DOHH2 (cell line): ENCODE results near the gene PTPRCAP.

Experiments
- H3F3A ChIP-seq: fragments of 200-600 bp; sonication (generic), shearing (Covaris generic); 2 replicates; pipeline ENCODE4 v1.6.0; 2016; ENCODE audit warnings: antibody characterized with exemption, mild to moderate bottlenecking; ENCODE audit not compliant: control insufficient read depth, insufficient read depth
- H3K27ac ChIP-seq: fragments of 200-600 bp; sonication (generic); 2 replicates; pipeline ENCODE4 v1.5.1; 2014; ENCODE audit warnings: low read depth, mild to moderate bottlenecking, low read length, moderate library complexity
- H3K27me3 ChIP-seq: fragments of 200-600 bp; sonication (generic); 2 replicates; pipeline ENCODE4 v1.6.1; 2014; ENCODE audit warnings: mild to moderate bottlenecking, low read length, mixed read lengths; ENCODE audit not compliant: control insufficient read depth
- H3K36me3 ChIP-seq: fragments of 200-600 bp; sonication (generic); 2 replicates; pipeline ENCODE4 v1.6.1; 2014; ENCODE audit warnings: mild to moderate bottlenecking, low read length, moderate library complexity, mixed read lengths; ENCODE audit not compliant: control insufficient read depth
- H3K4me1 ChIP-seq: fragments of 200-600 bp; sonication (generic); 2 replicates; pipeline ENCODE4 v1.6.1; 2014; ENCODE audit warnings: mild to moderate bottlenecking, low read length, mixed read lengths; ENCODE audit not compliant: control insufficient read depth
- H3K4me2 ChIP-seq: fragments of 200-600 bp; sonication (generic); 2 replicates; pipeline ENCODE4 v1.6.0; 2014; ENCODE audit warnings: mild to moderate bottlenecking, low read length, moderate library complexity
- H3K4me3 ChIP-seq: fragments of 200-600 bp; sonication (generic); 2 replicates; pipeline ENCODE4 v1.5.1; 2014; ENCODE audit warnings: mild to moderate bottlenecking, low read length, mixed read lengths
- H3K79me2 ChIP-seq: fragments of 200-600 bp; sonication (generic); 2 replicates; pipeline ENCODE4 v1.6.1; 2014; ENCODE audit warnings: mild to moderate bottlenecking, low read length, mixed read lengths; ENCODE audit not compliant: control insufficient read depth
- H3K9me2 ChIP-seq: fragments of 200-600 bp; sonication (generic); replicated peaks from 2 replicates; pipeline ENCODE4 v1.6.1; 2014; ENCODE audit warnings: mild to moderate bottlenecking, low read length, mixed read lengths; ENCODE audit not compliant: control insufficient read depth
- H3K9me3 ChIP-seq: fragments of 200-600 bp; sonication (generic); 2 replicates; pipeline ENCODE4 v1.6.1; 2014; ENCODE audit warnings: antibody characterized with exemption, low read length, mixed read lengths; ENCODE audit not compliant: control insufficient read depth, insufficient read depth
- H4K20me1 ChIP-seq: fragments of 200-600 bp; sonication (generic); 2 replicates; pipeline ENCODE4 v1.6.0; 2014; ENCODE audit warnings: low read depth, mild to moderate bottlenecking, antibody characterized with exemption, low read length, moderate library complexity; ENCODE audit not compliant: control insufficient read depth, insufficient read depth
- EZH2phosphoT487 ChIP-seq: fragments of 200-600 bp; sonication (generic); IDR thresholded peaks from 2 replicates; pipeline ENCODE4 v1.6.1; 2017; ENCODE audit warnings: borderline replicate concordance, mild to moderate bottlenecking, antibody characterized with exemption, low read length, moderate library complexity, mixed read lengths
- TF ChIP-seq, protein P1 (sequence below): fragments of 200-600 bp; sonication (generic); IDR thresholded peaks from one replicate; pipeline ENCODE4 v1.5.1; 2014; ENCODE audit warnings: antibody characterized with exemption, mild to moderate bottlenecking, low read depth, low read length; ENCODE audit not compliant: poor library complexity, severe bottlenecking

PTPRCAP gene

DNA sequence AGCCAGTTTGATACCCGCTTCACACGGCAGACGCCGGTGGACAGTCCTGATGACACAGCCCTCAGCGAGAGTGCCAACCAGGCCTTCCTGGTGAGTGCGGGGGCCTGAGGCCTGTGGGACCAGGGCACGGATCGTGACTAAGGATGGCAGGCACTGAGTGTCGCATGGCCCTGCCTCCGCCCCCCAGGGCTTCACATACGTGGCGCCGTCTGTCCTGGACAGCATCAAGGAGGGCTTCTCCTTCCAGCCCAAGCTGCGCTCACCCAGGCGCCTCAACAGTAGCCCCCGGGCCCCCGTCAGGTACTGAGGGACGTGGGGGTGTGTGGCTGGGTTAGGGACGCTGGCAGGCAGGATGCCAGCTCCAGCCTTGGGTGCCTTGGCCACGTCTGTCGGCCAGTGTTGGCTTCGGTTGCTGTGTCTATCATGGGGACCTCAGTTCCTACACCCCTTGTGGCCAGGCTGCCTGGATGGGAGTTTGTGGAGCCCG lies 3.0 kb downstream of the PTPRCAP start:
- Histone ChIP-seq H3K4me1 (peaks cover 55% of the 10 kb centered on the region), H4K20me1 (peaks cover 12% of the 10 kb centered on the region; the same call in 1 of the 2 replicates), H3K4me3 (peak overlapping the region; percentile 90), H3K27ac (peak overlapping the region; percentile 97), H3K27me3 (no peaks in the 10 kb centered on the region), H3K9me3 (no peaks in the 10 kb centered on the region), H3F3A (peaks cover 36% of the 10 kb centered on the region), H3K36me3 (peaks cover 91% of the 10 kb centered on the region), H3K9me2 (no peaks in the 10 kb centered on the region), H3K79me2 (peaks cover 71% of the 10 kb centered on the region), H3K4me2 (peak overlapping the region; percentile 94)
- TF ChIP-seq, protein P1, sequence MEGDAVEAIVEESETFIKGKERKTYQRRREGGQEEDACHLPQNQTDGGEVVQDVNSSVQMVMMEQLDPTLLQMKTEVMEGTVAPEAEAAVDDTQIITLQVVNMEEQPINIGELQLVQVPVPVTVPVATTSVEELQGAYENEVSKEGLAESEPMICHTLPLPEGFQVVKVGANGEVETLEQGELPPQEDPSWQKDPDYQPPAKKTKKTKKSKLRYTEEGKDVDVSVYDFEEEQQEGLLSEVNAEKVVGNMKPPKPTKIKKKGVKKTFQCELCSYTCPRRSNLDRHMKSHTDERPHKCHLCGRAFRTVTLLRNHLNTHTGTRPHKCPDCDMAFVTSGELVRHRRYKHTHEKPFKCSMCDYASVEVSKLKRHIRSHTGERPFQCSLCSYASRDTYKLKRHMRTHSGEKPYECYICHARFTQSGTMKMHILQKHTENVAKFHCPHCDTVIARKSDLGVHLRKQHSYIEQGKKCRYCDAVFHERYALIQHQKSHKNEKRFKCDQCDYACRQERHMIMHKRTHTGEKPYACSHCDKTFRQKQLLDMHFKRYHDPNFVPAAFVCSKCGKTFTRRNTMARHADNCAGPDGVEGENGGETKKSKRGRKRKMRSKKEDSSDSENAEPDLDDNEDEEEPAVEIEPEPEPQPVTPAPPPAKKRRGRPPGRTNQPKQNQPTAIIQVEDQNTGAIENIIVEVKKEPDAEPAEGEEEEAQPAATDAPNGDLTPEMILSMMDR, result no peak
- TF ChIP-seq EZH2phosphoT487, result no peak

DNA sequence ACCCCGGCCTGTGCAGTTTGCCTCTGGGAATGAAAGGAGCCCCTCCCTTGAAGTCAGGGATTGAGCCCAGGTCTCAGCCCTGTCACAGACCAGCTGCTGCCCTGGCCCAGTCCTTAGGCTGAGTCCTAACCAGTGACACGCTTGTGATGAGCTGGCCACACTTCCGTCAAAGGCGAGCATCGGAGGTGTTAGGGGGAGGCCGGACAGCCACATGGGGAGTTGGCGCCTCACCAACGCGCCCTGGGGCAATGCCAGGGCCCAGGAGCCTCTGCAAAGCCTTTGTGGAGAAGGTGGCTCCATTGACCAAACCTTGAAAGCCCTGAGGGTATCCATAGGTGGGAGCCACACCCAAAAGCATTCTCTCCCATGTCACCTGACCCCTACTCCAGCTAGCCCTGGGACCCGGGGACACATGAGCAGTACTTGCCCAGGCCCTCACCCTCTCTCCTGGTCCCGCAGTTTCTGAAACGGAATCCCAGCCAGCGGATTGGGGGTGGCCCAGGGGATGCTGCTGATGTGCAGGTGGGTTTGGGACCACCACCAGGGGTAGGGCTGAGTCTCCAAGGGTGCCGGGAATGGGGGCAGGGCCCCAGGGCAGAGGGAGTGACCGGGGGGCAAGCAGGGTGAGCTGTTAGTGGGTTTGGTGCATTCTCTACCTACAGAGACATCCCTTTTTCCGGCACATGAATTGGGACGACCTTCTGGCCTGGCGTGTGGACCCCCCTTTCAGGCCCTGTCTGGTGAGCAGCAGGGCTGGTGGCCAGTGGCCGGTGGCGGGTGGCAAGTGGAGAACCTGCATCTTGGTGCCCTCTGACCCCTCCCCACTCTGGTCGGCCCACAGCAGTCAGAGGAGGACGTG lies 3.7 kb downstream of the PTPRCAP start:
- H3F3A ChIP-seq, result peaks cover 36% of the 10 kb centered on the region

DNA sequence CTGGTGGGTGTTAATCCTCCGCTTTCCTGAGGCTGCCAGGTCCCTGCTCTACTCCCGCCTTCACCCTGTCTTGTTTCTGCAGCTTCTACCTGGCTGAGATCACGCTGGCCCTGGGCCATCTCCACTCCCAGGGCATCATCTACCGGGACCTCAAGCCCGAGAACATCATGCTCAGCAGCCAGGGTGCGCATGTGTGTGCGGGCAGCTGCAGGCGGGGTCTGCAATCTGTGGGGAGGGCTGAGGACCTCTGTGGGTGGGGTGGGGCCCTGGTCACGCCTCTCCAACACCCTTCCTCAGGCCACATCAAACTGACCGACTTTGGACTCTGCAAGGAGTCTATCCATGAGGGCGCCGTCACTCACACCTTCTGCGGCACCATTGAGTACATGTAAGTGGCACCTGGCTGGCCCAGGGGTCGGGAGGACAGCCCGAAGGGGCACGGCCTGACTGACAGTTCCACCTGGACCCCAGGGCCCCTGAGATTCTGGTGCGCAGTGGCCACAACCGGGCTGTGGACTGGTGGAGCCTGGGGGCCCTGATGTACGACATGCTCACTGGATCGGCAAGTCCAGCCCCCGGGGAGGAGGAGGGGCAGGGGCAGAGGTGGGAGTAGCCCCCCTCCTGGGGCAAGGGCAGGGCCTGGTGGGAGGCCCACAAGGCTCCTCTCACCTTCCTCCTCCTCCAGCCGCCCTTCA lies 4.7 kb downstream of the PTPRCAP start:
- no peak overlapping the region for H3K27ac ChIP-seq
- peaks cover 34% of the 10 kb centered on the region for H3F3A ChIP-seq
- peaks cover 46% of the 10 kb centered on the region for H3K4me1 ChIP-seq
- no peaks in the 10 kb centered on the region for H3K9me3 ChIP-seq
- H4K20me1 ChIP-seq, result peaks cover 12% of the 10 kb centered on the region; the same call in 1 of the 2 replicates
- H3K27me3 ChIP-seq, result no peaks in the 10 kb centered on the region
- no peak for TF ChIP-seq EZH2phosphoT487
- TF ChIP-seq, protein P1, result no peak
- peaks cover 78% of the 10 kb centered on the region for H3K36me3 ChIP-seq
- 0 out of 2 replicates have a peak overlapping the region, but pooled peaks have one; percentile 94 for H3K4me2 ChIP-seq
- peaks cover 66% of the 10 kb centered on the region for H3K79me2 ChIP-seq
- H3K4me3 ChIP-seq, result no peak overlapping the region
- no peaks in the 10 kb centered on the region for H3K9me2 ChIP-seq

More for the DNA sequence above, 3.7 kb downstream of the PTPRCAP start:
- no peaks in the 10 kb centered on the region for H3K9me2 ChIP-seq
- peaks cover 12% of the 10 kb centered on the region; the same call in 1 of the 2 replicates for H4K20me1 ChIP-seq
- peaks cover 54% of the 10 kb centered on the region for H3K4me1 ChIP-seq
- peak overlapping the region; percentile 97; the same call in 1 of the 2 replicates for H3K27ac ChIP-seq
- no peaks in the 10 kb centered on the region for H3K9me3 ChIP-seq
- H3K4me2 ChIP-seq, result peak overlapping the region; percentile 94
- H3K79me2 ChIP-seq, result peaks cover 71% of the 10 kb centered on the region
- no peaks in the 10 kb centered on the region for H3K27me3 ChIP-seq
- TF ChIP-seq, protein P1, result no peak
- no peak for TF ChIP-seq EZH2phosphoT487
- H3K36me3 ChIP-seq, result peaks cover 86% of the 10 kb centered on the region
- H3K4me3 ChIP-seq, result no peak overlapping the region
